Measurements from ENCODE around the gene JPH3. TPM values are rescaled to one million over a fixed set of nuclear protein-coding genes. Genes with fewer than 3 reads are reported as not detected.
"Not testable (repeated sequence)": the region's sequence is repeated elsewhere in the genome, so short reads cannot be mapped to it uniquely, and the experiment has no call there.

Gene JPH3
- total RNA-seq, 4 donors from 2014 or later: 0.39 TPM; not detected in 3

DNA sequence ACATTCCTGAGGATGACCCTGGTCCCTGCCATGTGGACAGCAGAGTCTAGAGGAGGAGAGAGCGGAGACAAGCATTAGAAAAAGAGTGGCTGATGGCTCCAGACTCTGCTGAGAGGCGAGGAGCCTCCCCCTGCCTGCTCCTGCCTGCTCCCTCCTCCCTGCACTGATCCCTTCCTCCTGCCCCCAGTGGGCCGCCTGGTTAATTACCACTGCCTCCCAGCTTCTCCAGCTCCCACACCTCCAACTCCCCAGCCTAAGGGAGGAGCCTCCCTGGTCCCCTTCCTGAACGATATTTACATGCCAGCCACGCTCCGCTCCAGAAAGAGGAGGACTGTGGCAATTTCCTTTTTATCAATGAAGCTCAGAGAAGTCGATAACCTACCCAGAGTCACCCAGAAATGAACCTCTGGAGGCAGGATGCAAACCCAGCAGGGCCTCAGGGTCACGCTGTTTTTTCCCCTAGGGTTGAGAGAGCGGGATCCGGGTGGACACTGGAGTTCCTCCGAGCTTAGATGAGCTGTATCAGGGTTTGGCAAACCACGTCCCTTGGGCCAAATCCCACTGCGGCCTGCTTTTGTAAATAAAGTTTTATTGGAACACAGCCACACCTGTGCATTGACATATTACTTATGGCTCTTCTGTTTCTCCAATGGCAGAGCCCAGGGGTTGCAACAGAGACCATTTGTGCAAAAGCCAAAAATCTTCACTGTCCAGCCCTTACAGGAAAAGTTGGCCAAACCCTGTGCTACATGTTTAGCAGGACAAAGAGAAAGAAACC lies 27.1 kb upstream of the JPH3 start:
- Histone ChIP-seq H3K27me3 (no peaks in the 10 kb centered on the region), H3K27ac (no peak overlapping the region), H3K36me3 (no peaks in the 10 kb centered on the region), H3K9me3 (no peaks in the 10 kb centered on the region), H3K4me3 (no peak overlapping the region), H3K4me1 (peaks cover 0 to 20% (median 0%) of the 10 kb centered on the region in 4 donors)
- TF ChIP-seq EP300 (IDR thresholded peaks at IDR 0.05) (no peak), POLR2A (IDR thresholded peaks at IDR 0.05) (no peak)
- TF ChIP-seq, protein P1, sequence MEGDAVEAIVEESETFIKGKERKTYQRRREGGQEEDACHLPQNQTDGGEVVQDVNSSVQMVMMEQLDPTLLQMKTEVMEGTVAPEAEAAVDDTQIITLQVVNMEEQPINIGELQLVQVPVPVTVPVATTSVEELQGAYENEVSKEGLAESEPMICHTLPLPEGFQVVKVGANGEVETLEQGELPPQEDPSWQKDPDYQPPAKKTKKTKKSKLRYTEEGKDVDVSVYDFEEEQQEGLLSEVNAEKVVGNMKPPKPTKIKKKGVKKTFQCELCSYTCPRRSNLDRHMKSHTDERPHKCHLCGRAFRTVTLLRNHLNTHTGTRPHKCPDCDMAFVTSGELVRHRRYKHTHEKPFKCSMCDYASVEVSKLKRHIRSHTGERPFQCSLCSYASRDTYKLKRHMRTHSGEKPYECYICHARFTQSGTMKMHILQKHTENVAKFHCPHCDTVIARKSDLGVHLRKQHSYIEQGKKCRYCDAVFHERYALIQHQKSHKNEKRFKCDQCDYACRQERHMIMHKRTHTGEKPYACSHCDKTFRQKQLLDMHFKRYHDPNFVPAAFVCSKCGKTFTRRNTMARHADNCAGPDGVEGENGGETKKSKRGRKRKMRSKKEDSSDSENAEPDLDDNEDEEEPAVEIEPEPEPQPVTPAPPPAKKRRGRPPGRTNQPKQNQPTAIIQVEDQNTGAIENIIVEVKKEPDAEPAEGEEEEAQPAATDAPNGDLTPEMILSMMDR (IDR thresholded peaks at IDR 0.05): no peak
- DNase-seq (ENCODE audit: low spot score in 2 of 2): no peak
- 50 to 63% methylated on average over 13 of the region's 13 CpGs for WGBS, 2 donors

DNA sequence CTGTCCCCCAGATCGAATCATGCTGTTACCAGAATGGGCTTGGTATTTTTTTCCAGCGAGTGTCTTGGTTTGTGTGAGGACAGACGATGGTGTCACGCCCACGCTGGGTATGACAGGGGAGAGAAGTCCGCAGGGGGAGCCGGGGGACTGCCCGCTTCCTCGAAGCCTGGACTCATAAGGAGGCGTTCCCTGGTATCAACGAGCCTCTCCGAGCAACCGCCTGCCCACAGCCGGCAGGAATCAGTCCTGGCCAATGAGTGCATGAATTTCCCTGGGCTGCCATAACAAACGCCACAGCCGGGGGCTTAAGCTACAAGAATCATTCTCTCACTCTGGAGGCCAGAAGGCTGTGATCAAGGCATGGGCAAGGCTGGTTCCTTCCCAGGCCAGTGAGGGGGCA lies 26.1 kb upstream of the JPH3 start:
- Histone ChIP-seq H3K27ac (no peak overlapping the region), H3K4me3 (no peak overlapping the region), H3K9me3 (no peaks in the 10 kb centered on the region), H3K4me1 (peaks cover 0 to 12% (median 1%) of the 10 kb centered on the region in 4 donors), H3K36me3 (no peaks in the 10 kb centered on the region), H3K27me3 (no peaks in the 10 kb centered on the region)
- TF ChIP-seq POLR2A (IDR thresholded peaks at IDR 0.05) (no peak), EP300 (IDR thresholded peaks at IDR 0.05) (no peak)
- TF ChIP-seq, protein P1 (IDR thresholded peaks at IDR 0.05): no peak
- WGBS, 2 donors: 37 to 64% methylated on average over 16 of the region's 16 CpGs
- no peak for DNase-seq (ENCODE audit: low spot score in 2 of 2)

DNA sequence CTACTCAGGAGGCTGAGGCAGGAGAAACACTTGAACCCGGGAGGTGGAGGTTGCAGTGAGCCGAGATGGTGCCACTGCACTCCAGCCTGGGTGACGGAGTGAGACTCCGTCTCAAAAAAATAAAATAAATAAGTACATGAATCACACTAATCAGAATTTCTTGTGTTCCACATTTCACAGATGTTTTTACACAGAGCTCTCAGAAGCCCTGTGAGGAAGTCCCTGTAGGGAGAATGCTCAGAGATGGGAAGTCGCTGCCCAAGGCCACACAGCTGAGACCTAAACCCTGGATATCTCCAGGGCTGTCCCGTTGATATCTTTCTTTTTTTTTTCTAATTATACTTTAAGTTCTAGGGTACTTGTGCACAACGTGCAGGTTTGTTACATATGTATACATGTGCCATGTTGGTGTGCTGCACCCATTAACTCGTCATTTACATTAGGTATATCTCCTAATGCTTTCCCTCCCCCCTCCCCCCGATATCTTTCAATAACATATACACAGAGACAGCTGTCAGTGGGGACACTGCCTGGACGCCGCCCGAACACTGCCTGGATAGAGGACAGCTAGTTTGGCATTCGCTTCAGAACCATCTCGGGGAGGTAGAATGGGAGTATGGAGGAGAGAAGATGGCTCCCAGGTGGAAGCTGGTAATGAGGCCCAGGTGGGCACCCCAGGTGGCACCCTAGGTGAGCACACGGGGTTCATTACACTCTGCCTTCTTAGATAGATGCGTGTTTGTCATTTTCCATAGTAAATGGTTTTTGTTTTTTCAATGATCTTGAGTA lies 24.0 kb upstream of the JPH3 start:
- not testable (repeated sequence) for H3K4me3 ChIP-seq; DNase-seq (ENCODE audit: low spot score in 2 of 2); H3K27ac ChIP-seq; H3K9me3 ChIP-seq; H3K36me3 ChIP-seq; H3K27me3 ChIP-seq
- WGBS, 2 donors: 83 to 84% methylated on average over 16 of the region's 16 CpGs
- H3K4me1 ChIP-seq: peaks cover 0 to 23% (median 8%) of the 10 kb centered on the region in 4 donors

DNA sequence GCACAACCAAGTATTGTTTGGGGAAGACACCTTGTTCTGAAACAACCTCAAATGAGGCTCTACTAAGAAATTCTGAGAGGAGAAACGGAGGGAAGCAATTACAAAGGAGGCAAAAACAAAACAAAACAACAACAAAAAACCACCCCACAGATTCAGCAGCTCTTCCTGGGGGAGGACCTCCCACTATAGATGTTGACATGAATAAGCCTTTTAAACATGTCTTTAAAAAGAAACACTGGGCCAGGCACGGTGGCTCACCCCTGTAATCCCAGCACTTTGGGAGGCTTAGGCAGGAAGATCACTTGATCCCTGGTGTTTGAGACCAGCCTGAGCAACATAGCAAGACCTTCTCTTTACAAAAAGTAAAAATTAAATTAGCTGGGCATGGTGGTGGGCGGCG lies 22.6 kb upstream of the JPH3 start:
- Histone ChIP-seq H3K27ac (no peak overlapping the region), H3K4me3 (no peak overlapping the region), H3K27me3 (no peaks in the 10 kb centered on the region), H3K36me3 (no peaks in the 10 kb centered on the region), H3K9me3 (no peaks in the 10 kb centered on the region), H3K4me1 (peaks cover 0 to 30% (median 8%) of the 10 kb centered on the region in 4 donors)
- TF ChIP-seq POLR2A (IDR thresholded peaks at IDR 0.05) (no peak), EP300 (IDR thresholded peaks at IDR 0.05) (no peak)
- TF ChIP-seq, protein P1 (IDR thresholded peaks at IDR 0.05): no peak
- DNase-seq (ENCODE audit: low spot score in 2 of 2): no peak
- WGBS, 2 donors: 76% methylated on average over 4 of the region's 4 CpGs

DNA sequence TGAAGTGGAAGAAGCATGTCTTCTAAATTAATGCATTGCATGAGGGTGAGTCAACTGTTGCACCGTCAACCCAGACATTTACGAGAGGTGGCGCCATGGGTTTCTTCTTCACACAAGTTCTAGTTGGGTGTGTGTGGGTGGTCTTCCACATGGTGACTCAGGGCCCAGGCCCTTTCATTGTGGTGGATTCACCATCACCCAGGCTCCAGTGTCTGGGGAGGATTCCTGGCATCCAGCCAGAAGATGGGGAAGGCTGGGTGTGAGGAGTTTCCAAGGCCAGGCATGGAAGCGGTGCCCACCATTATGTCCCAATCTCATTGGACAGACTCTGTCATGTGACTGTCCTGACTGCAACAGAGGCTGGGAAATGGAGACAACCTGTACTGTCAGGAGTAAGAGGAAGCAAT lies 21.4 kb upstream of the JPH3 start:
- 85 to 96% methylated on average over 4 of the region's 4 CpGs for WGBS, 2 donors
- Histone ChIP-seq H3K27me3 (peaks cover 0 to 3% of the 10 kb centered on the region in 2 donors), H3K4me3 (no peak overlapping the region), H3K27ac (peak overlapping the region in 1 of 4 donors; percentile 90), H3K36me3 (no peaks in the 10 kb centered on the region), H3K9me3 (no peaks in the 10 kb centered on the region), H3K4me1 (peaks cover 0 to 30% (median 8%) of the 10 kb centered on the region in 4 donors)
- no peak for TF ChIP-seq POLR2A (IDR thresholded peaks at IDR 0.05)
- TF ChIP-seq, protein P1 (IDR thresholded peaks at IDR 0.05): no peak
- TF ChIP-seq EP300 (IDR thresholded peaks at IDR 0.05): no peak
- no peak for DNase-seq (ENCODE audit: low spot score in 2 of 2)

Data from tibial nerve (tissue), 4 donors.